Heart left ventricle (tissue), 13 donors: Measurements from ENCODE around the gene ITSN1.

Source experiments
- CTCF ChIP-seq, 12 donors: fragments of 200-600 bp; sonication (generic) in 4 of 12; IDR thresholded peaks; one replicate each; pipeline versions ENCODE4 v1.5.0 to v1.8.0; 2018 to 2022; ENCODE audit warnings: antibody characterized with exemption in 12 of 12, mild to moderate bottlenecking in 5 of 12
- POLR2A ChIP-seq, 2 donors: fragments of 450-650 bp; IDR thresholded peaks; one replicate each; pipeline ENCODE4 v1.6.1; 2017; ENCODE audit warnings: antibody characterized with exemption in 2 of 2, mild to moderate bottlenecking in 2 of 2, moderate library complexity in 2 of 2
- donor health status: ischemic (EF 13 %, LVEDD 7.1; RV severe dilation, severe dysfunction).
- donor health status: DM: no; HTN: yes; CAD: no.
- donor health status: DM: no; HTN: no; CAD: no.
- donor health status: ischemic (EF 25% LVEDD 6.9; RV normal size, moderate dysfunction).
- donor health status: ischemic (EF 25% LVEDD 5.7; RV mildly dilated, moderate dysfunction).
- donor health status: ischemic (EF 35%, LVEDD 5.7; RV mildly dilated, moderate dysfunction).
- donor health status: nonischemic (EF 11% LVEDD 7.7; RV severe dilation, severe dysfunction).
- donor health status: DM: yes; HTN: yes; CAD: no.
- donor health status: PGD.
- donor health status: ischemic (EF 29% LVEDD 5.4; RV normal size, mild dysfunction).
- donor health status: nonischemic (EF 23%, LVEDD 6.1; RV moderate dilation, normal function).

GRCh38 chr21:33815143-33815707, 172.9 kb downstream of the ITSN1 start:
- TF ChIP-seq CTCF (IDR thresholded peaks at IDR 0.05) (no peak), POLR2A (IDR thresholded peaks at IDR 0.05) (no peak)
